ENCODE results near the gene SPPL2C. TPM values are rescaled to one million over a fixed set of nuclear protein-coding genes. Genes with fewer than 3 reads are reported as not detected.

The SPPL2C gene
- total RNA-seq, 1 experiment from 2014 or later = not detected

GRCh38 chr17:45852535-45853297 lies 8.0 kb downstream of the SPPL2C start:
- intact Hi-C loops (cut with micrococcal nuclease; ENCODE audit: unreplicated experiment) = no loop called here

GRCh38 chr17:45854209-45854608 lies 9.5 kb downstream of the SPPL2C start:
- no peak for DNase-seq (ENCODE audit: low spot score)
- intact Hi-C loops (cut with micrococcal nuclease; ENCODE audit: unreplicated experiment) = no loop called here

More at GRCh38 chr17:45852535-45853297, 8.0 kb downstream of the SPPL2C start:
- Histone ChIP-seq H3K36me3 (ENCODE audit: insufficient read depth, low read length, poor library complexity, severe bottlenecking) (no peaks in the 10 kb centered on the region), H3K9me3 (ENCODE audit: low read depth, low read length, poor library complexity, severe bottlenecking) (no peaks in the 10 kb centered on the region), H3K4me1 (ENCODE audit: insufficient read depth, low read length, poor library complexity, severe bottlenecking) (no peaks in the 10 kb centered on the region), H3K27me3 (replicated peaks; ENCODE audit: insufficient read depth, low read depth, low read length, poor library complexity) (no peaks in the 10 kb centered on the region), H3K4me3 (ENCODE audit: low read depth, low read length, poor library complexity, severe bottlenecking) (no peak overlapping the region), H3K27ac (ENCODE audit: low read depth, low read length, poor library complexity, severe bottlenecking) (no peak overlapping the region)
- peak; percentile 58 for DNase-seq (ENCODE audit: low spot score)
- ChIA-PET POLR2A (ENCODE audit: low non-redundant PET) (no interaction called here), CTCF (interaction anchor here (1.5 kb wide), 1 partner anchor 434 kb away, joined by 3 read pairs; no protein-coding TSS in a partner anchor)
- TF ChIP-seq EZH2 (IDR thresholded peaks at IDR 0.05; ENCODE audit: borderline replicate concordance, low read depth, low read length, poor library complexity, severe bottlenecking) = no peak
- TF ChIP-seq, protein P1, sequence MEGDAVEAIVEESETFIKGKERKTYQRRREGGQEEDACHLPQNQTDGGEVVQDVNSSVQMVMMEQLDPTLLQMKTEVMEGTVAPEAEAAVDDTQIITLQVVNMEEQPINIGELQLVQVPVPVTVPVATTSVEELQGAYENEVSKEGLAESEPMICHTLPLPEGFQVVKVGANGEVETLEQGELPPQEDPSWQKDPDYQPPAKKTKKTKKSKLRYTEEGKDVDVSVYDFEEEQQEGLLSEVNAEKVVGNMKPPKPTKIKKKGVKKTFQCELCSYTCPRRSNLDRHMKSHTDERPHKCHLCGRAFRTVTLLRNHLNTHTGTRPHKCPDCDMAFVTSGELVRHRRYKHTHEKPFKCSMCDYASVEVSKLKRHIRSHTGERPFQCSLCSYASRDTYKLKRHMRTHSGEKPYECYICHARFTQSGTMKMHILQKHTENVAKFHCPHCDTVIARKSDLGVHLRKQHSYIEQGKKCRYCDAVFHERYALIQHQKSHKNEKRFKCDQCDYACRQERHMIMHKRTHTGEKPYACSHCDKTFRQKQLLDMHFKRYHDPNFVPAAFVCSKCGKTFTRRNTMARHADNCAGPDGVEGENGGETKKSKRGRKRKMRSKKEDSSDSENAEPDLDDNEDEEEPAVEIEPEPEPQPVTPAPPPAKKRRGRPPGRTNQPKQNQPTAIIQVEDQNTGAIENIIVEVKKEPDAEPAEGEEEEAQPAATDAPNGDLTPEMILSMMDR (conservative IDR thresholded peaks at IDR 0.05; ENCODE audit: low read depth, low read length) = peak; percentile 76
- no TSS peak for BruUV-seq (replicated peaks)

DNA sequence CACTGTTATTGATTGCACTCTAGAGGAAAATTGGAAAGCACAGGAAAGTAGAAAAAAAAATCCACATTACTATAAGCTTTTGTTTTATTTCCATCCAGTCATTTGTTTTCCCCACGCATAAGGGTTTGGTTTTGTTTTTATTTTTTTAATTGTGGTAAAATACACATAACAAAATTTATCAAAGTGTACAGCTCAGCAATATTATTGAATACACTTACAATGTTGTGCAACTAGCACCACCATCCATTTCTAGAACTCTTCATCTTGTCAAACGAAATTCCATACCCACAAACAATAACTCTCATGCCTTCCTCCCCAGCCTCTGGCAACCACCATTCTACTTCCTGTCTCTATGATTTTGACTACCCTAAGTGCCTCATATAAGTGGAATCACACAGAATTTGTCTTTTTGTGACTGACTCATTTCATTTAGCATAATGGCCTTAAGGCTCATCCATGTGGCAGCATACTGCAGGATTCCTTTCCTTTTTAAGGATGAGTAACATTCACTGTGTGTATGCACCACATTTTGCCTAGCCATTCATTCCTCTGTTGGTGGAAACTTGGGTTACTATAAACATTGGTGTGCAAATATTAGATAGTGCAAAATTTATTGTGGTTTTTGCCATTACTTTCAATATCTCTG lies 11.1 kb downstream of the SPPL2C start:
- no peak overlapping the region for H3K27ac ChIP-seq (ENCODE audit: low read depth, low read length, poor library complexity, severe bottlenecking)
- no peak for DNase-seq (ENCODE audit: low spot score)
- TF ChIP-seq EZH2 (IDR thresholded peaks at IDR 0.05; ENCODE audit: borderline replicate concordance, low read depth, low read length, poor library complexity, severe bottlenecking) = no peak
- TF ChIP-seq, protein P1 (conservative IDR thresholded peaks at IDR 0.05; ENCODE audit: low read depth, low read length) = no peak
- no peaks in the 10 kb centered on the region for H3K36me3 ChIP-seq (ENCODE audit: insufficient read depth, low read length, poor library complexity, severe bottlenecking)
- intact Hi-C loops (cut with micrococcal nuclease; ENCODE audit: unreplicated experiment) = no loop called here
- H3K4me1 ChIP-seq (ENCODE audit: insufficient read depth, low read length, poor library complexity, severe bottlenecking) = no peaks in the 10 kb centered on the region
- BruUV-seq (replicated peaks) = no TSS peak
- ChIA-PET POLR2A (ENCODE audit: low non-redundant PET) (interaction anchor here (0.5 kb wide), 1 partner anchor 245 kb away, joined by 3 read pairs; no protein-coding TSS in a partner anchor), CTCF (no interaction called here)
- H3K27me3 ChIP-seq (replicated peaks; ENCODE audit: insufficient read depth, low read depth, low read length, poor library complexity) = no peaks in the 10 kb centered on the region
- no peaks in the 10 kb centered on the region for H3K9me3 ChIP-seq (ENCODE audit: low read depth, low read length, poor library complexity, severe bottlenecking)
- no peak overlapping the region for H3K4me3 ChIP-seq (ENCODE audit: low read depth, low read length, poor library complexity, severe bottlenecking)

More at GRCh38 chr17:45854209-45854608, 9.5 kb downstream of the SPPL2C start:
- Histone ChIP-seq H3K27ac (ENCODE audit: low read depth, low read length, poor library complexity, severe bottlenecking) (no peak overlapping the region), H3K36me3 (ENCODE audit: insufficient read depth, low read length, poor library complexity, severe bottlenecking) (no peaks in the 10 kb centered on the region), H3K9me3 (ENCODE audit: low read depth, low read length, poor library complexity, severe bottlenecking) (no peaks in the 10 kb centered on the region), H3K27me3 (replicated peaks; ENCODE audit: insufficient read depth, low read depth, low read length, poor library complexity) (no peaks in the 10 kb centered on the region), H3K4me3 (ENCODE audit: low read depth, low read length, poor library complexity, severe bottlenecking) (no peak overlapping the region), H3K4me1 (ENCODE audit: insufficient read depth, low read length, poor library complexity, severe bottlenecking) (no peaks in the 10 kb centered on the region)
- BruUV-seq (replicated peaks) = no TSS peak
- TF ChIP-seq EZH2 (IDR thresholded peaks at IDR 0.05; ENCODE audit: borderline replicate concordance, low read depth, low read length, poor library complexity, severe bottlenecking) = no peak
- TF ChIP-seq, protein P1 (conservative IDR thresholded peaks at IDR 0.05; ENCODE audit: low read depth, low read length) = no peak
- ChIA-PET CTCF (no interaction called here), POLR2A (ENCODE audit: low non-redundant PET) (no interaction called here)
